Testis (tissue), 3 donors: ENCODE results near the gene LCN9. TPM values are rescaled to one million over a fixed set of nuclear protein-coding genes. Genes with fewer than 3 reads are reported as not detected.

ENCODE experiments used
- DNase-seq: peaks from one replicate; pipeline ENCODE4 v3.0.0-alpha.2; 2019
- H3K27ac ChIP-seq, 2 donors: fragments of 200-600 bp; sonication (generic); one replicate each; pipeline ENCODE4 v1.5.1; 2019
- H3K27me3 ChIP-seq: fragments of 200-600 bp; sonication (generic); one replicate; pipeline ENCODE4 v1.5.1; 2019
- H3K36me3 ChIP-seq: fragments of 200-600 bp; sonication (generic); one replicate; pipeline ENCODE4 v1.5.1; 2017; ENCODE audit warnings: low read depth; ENCODE audit errors: missing control alignments
- H3K4me1 ChIP-seq: fragments of 200-600 bp; sonication (generic); one replicate; pipeline ENCODE4 v1.5.1; 2019
- H3K4me3 ChIP-seq, 2 donors: fragments of 200-600 bp; sonication (generic); one replicate each; pipeline ENCODE4 v1.5.1; 2017 to 2019
- H3K9me3 ChIP-seq: fragments of 200-600 bp; sonication (generic); one replicate; pipeline ENCODE4 v1.5.1; 2017
- POLR2A ChIP-seq: fragments of 450-650 bp; IDR thresholded peaks from one replicate; pipeline ENCODE4 v1.6.1; 2017; ENCODE audit warnings: antibody characterized with exemption, mild to moderate bottlenecking, moderate library complexity
- WGBS, 2 donors: methylation state at CpG; one replicate each; pipeline ENCODE4 v1.1.5; 2018; 5-methylcytosine and 5-hydroxymethylcytosine counted together
- intact Hi-C: fragments of 100-400 bp; cut with DNase I; formaldehyde crosslinking; loops from one replicate; pipeline ENCODE4 v1.15.1; 2023; ENCODE audit warnings: low total_unique reads
- polyA plus RNA-seq: library from polyadenylated mRNA; stranded (reverse); fragments of 350-450 nt; fragmentation: Illumina TruSeq; extraction: RNeasy Lipid Tissue Mini Kit (QIAGEN cat#74804); gene quantifications from one replicate; pipeline ENCODE4 v1.2.3, GENCODE V29; 2014; ENCODE audit warnings: low read depth, low replicate concordance; ENCODE audit not compliant: insufficient read depth
- total RNA-seq, 2 donors: library from RNA; depleted of rRNA; stranded (reverse); fragments of >200 nt; gene quantifications; one replicate each; pipeline ENCODE4 v1.2.3, GENCODE V29; 2016
- TF ChIP-seq, protein P1 (sequence below), 3 experiments: fragments of 450-650 bp in 2 of 3; fragments of 200-600 bp in 1 of 3; sonication (generic) in 1 of 3; IDR thresholded peaks; one replicate each; pipeline ENCODE4 v1.5.1; 2016 to 2019; ENCODE audit warnings: antibody characterized with exemption in 3 of 3, mild to moderate bottlenecking in 2 of 3, moderate library complexity in 1 of 3

Gene LCN9
- total and polyA plus RNA-seq, 3 donors from 2014 or later: 0.68 TPM; not detected in 2

- Histone ChIP-seq H3K4me3 (no peak overlapping the region), H3K36me3 (no peaks in the 10 kb centered on the region), H3K9me3 (no peaks in the 10 kb centered on the region), H3K27me3 (no peaks in the 10 kb centered on the region), H3K4me1 (peaks cover 5% of the 10 kb centered on the region), H3K27ac (no peak overlapping the region)
- DNase-seq: no peak
- TF ChIP-seq, protein P1, sequence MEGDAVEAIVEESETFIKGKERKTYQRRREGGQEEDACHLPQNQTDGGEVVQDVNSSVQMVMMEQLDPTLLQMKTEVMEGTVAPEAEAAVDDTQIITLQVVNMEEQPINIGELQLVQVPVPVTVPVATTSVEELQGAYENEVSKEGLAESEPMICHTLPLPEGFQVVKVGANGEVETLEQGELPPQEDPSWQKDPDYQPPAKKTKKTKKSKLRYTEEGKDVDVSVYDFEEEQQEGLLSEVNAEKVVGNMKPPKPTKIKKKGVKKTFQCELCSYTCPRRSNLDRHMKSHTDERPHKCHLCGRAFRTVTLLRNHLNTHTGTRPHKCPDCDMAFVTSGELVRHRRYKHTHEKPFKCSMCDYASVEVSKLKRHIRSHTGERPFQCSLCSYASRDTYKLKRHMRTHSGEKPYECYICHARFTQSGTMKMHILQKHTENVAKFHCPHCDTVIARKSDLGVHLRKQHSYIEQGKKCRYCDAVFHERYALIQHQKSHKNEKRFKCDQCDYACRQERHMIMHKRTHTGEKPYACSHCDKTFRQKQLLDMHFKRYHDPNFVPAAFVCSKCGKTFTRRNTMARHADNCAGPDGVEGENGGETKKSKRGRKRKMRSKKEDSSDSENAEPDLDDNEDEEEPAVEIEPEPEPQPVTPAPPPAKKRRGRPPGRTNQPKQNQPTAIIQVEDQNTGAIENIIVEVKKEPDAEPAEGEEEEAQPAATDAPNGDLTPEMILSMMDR (IDR thresholded peaks at IDR 0.05): no peak
- no peak for TF ChIP-seq POLR2A
- 72 to 84% methylated on average over 6 to 21 of the region's 21 CpGs for WGBS, 2 donors
- intact Hi-C loops: no loop called here
These were observed 35.1 kb downstream of the LCN9 start for GRCh38 chr9:135698236-135698635.

- H3K9me3 ChIP-seq: no peaks in the 10 kb centered on the region
- no peaks in the 10 kb centered on the region for H3K27me3 ChIP-seq
- peak overlapping the region in 1 of 2 donors; percentile 50 for H3K4me3 ChIP-seq
- H3K27ac ChIP-seq: no peak overlapping the region
- peaks cover 5% of the 10 kb centered on the region for H3K4me1 ChIP-seq
- DNase-seq: no peak
- WGBS, 2 donors: 72 to 80% methylated on average over 1 to 19 of the region's 19 CpGs
- H3K36me3 ChIP-seq: no peaks in the 10 kb centered on the region
- intact Hi-C loops: no loop called here
- TF ChIP-seq, protein P1 (IDR thresholded peaks at IDR 0.05): no peak
- TF ChIP-seq POLR2A: no peak
These were observed 35.7 kb downstream of the LCN9 start for GRCh38 chr9:135698767-135699166.

GRCh38 chr9:135699440-135699839 is 36.3 kb downstream of the LCN9 start, which contains the start of gene SOHLH1:
TSS of gene SOHLH1 (minus strand) at chr9:135699481. CDS start at chr9:135699467, 14 bp downstream.
- WGBS, 2 donors: 73 to 74% methylated on average over 6 to 29 of the region's 30 CpGs
- Histone ChIP-seq H3K27ac (no peak within 1 kb of the TSS), H3K4me1 (peaks cover 8% of the 10 kb centered on the region), H3K9me3 (no peaks in the 10 kb centered on the region), H3K36me3 (no peaks in the 10 kb centered on the region), H3K4me3 (peak within 1 kb of the TSS in 1 of 2 donors; percentile 50), H3K27me3 (no peaks in the 10 kb centered on the region)
- DNase-seq: peak; percentile 58
- TF ChIP-seq POLR2A: no peak
- TF ChIP-seq, protein P1 (IDR thresholded peaks at IDR 0.05): no peak
- intact Hi-C loops: no loop called here

DNA sequence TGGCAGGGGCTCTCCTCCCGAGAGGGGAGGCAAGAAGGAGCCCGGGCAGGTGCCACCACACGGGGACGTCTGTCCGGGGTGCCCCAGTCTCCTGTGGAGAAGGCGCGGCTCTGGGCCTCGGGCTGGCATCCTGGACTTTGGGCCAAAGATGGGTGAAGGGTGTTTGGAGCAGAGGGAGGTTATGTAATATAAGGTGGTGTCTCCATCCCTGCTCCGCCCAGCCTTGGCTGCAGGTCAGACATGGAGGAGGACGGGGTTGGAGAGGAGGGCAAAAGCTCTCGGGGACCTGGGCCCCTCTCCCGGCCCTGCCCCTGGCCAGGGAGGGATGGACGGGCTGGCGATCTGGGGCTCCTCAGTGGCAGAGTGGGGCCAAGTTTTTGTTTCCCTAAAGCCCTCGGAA is 37.4 kb downstream of the LCN9 start:
- H3K27me3 ChIP-seq: no peaks in the 10 kb centered on the region
- no peak overlapping the region for H3K27ac ChIP-seq
- H3K9me3 ChIP-seq: no peaks in the 10 kb centered on the region
- no peak overlapping the region for H3K4me3 ChIP-seq
- no peak for DNase-seq
- intact Hi-C loops: no loop called here
- H3K4me1 ChIP-seq: peaks cover 17% of the 10 kb centered on the region
- TF ChIP-seq, protein P1 (IDR thresholded peaks at IDR 0.05): no peak
- TF ChIP-seq POLR2A: no peak
- 70 to 72% methylated on average over 15 of the region's 15 CpGs for WGBS, 2 donors
- no peaks in the 10 kb centered on the region for H3K36me3 ChIP-seq
